Measurements from ENCODE around the gene UGP2. TPM values are rescaled to one million over a fixed set of nuclear protein-coding genes. Genes with fewer than 3 reads are reported as not detected.

Gene UGP2
- total and polyA plus RNA-seq, 2 of the 8 experiments (the other 6 are each of a cell fraction or from before 2014, with no cell fraction given), result 278 to 956 TPM

- TF ChIP-seq CHD7 (IDR thresholded peaks at IDR 0.05; ENCODE audit: insufficient replicate concordance, low read length) (no peak), ATF3 (IDR thresholded peaks at IDR 0.05; ENCODE audit: insufficient read depth, low read depth, low read length) (no peak), CHD2 (IDR thresholded peaks at IDR 0.05; ENCODE audit: low read length) (0 out of 2 replicates have a peak, but pooled peaks have one; percentile 5), TCF12 (IDR thresholded peaks at IDR 0.05; ENCODE audit: low read depth, low read length) (no peak)
Measured at GRCh38 chr2:63841254-63842022, at the start of gene UGP2 (continued).

All from H1 (cell line).